ENCODE results near the gene CCNY.

- TF ChIP-seq CTCF (IDR thresholded peaks at IDR 0.05) (no peak), POLR2A (IDR thresholded peaks at IDR 0.05) (no peak)
Measured at GRCh38 chr10:35588836-35589235, 252.5 kb downstream of the CCNY start.
